ENCODE results near the gene GALR3. TPM values are rescaled to one million over a fixed set of nuclear protein-coding genes. Genes with fewer than 3 reads are reported as not detected.

GALR3 gene
- total RNA-seq, 1 donor from 2014 or later: not detected

DNA sequence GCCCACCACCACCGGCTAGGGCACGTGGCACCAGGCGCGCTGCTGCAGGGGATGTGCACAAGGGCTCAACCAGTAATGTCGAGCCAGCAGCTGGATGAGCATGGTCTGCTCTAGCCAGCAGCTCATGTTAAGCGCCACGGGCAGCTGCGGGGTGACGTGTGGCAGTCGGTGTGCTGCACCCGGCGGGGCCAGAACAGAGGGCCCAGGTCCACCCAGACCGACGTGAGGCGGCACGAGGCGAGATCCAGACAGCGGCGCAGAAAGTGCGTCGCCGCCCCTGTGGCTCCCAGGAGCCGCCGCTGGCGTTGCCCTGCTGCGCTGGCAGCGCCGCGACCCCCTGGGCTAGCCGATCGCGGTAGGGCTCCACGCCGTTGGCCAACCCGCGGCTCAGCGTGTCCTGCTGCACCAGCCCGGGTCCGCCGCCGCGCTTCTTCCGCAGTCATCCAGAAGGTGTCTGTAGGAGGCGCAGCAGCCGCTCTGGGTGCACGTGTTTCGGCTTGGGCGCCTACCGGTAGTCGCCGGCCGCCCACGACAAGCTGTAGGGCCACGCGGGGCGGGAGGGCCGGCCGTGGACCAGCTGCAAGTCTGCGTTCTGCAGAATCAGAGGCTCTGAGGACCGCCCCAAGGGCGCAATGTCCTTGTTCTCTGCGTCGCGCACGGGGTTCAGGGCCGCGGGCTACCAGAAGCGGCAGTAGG, 4.6 kb upstream of the GALR3 start:
- peaks cover 7% of the 10 kb centered on the region for H3K36me3 Mint-ChIP-seq (ENCODE audit: low read depth)
- peaks cover 12% of the 10 kb centered on the region for H3K4me1 Mint-ChIP-seq (ENCODE audit: low read depth)
- no peaks in the 10 kb centered on the region for H3K9me3 Mint-ChIP-seq
- DNase-seq (ENCODE audit: low spot score): peak; percentile 65
- peaks cover 31% of the 10 kb centered on the region for H3K27me3 Mint-ChIP-seq (ENCODE audit: insufficient read depth)
- peak overlapping the region; percentile 60 for H3K4me3 Mint-ChIP-seq
- H3K27ac Mint-ChIP-seq: no peak overlapping the region
- intact Hi-C loops (cut with micrococcal nuclease): loop anchor here (1.0 kb wide), 1 partner anchor 11 kb away; the partner anchor contains the start of gene GCAT

DNA sequence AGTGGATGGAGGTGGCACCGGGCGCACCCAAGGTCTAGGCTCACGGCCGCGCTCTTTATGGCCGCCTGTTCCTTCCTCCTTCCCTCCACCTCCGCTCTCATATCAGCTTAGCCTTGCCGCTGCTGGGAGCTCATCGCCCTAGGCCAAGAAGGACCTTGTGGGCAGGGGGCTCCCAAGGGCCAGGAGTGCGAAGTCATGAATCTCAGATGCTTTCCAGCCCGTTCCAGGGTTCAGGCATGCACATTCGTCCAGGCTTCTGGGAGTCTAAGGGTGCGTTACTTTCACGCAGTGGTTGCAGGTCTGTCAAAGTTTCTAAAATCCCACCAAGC, 4.1 kb upstream of the GALR3 start:
- intact Hi-C loops (cut with micrococcal nuclease): no loop called here
- Mint-ChIP-seq H3K9me3 (no peaks in the 10 kb centered on the region), H3K4me1 (ENCODE audit: low read depth) (peaks cover 12% of the 10 kb centered on the region), H3K27ac (no peak overlapping the region), H3K4me3 (peak overlapping the region; percentile 60), H3K36me3 (ENCODE audit: low read depth) (peaks cover 7% of the 10 kb centered on the region), H3K27me3 (ENCODE audit: insufficient read depth) (peaks cover 34% of the 10 kb centered on the region)
- no peak for DNase-seq (ENCODE audit: low spot score)

DNA sequence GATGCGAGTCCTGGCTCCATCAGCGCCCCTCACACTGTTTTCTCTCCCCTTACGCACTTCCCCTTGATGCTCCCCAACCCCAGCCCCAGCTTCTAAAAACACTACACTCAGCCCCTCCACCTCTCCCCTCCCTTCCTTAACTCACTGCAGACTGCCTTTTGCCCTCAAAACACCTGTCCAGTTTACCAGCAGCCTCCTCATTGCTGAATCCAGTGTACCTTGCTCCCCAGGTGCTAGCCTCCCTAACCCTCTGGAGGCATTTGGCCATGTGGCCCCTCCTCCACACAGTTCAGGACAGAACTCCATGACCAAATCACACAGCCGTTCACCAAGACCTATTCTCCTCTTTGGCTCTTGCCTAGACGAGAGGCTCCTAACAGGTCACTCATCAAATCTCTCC, 2.8 kb upstream of the GALR3 start:
- no peak overlapping the region for H3K27ac Mint-ChIP-seq
- H3K9me3 Mint-ChIP-seq: no peaks in the 10 kb centered on the region
- peaks cover 12% of the 10 kb centered on the region for H3K4me1 Mint-ChIP-seq (ENCODE audit: low read depth)
- H3K27me3 Mint-ChIP-seq (ENCODE audit: insufficient read depth): peaks cover 37% of the 10 kb centered on the region
- no peak overlapping the region for H3K4me3 Mint-ChIP-seq
- no peak for DNase-seq (ENCODE audit: low spot score)
- H3K36me3 Mint-ChIP-seq (ENCODE audit: low read depth): peaks cover 7% of the 10 kb centered on the region
- intact Hi-C loops (cut with micrococcal nuclease): no loop called here

DNA sequence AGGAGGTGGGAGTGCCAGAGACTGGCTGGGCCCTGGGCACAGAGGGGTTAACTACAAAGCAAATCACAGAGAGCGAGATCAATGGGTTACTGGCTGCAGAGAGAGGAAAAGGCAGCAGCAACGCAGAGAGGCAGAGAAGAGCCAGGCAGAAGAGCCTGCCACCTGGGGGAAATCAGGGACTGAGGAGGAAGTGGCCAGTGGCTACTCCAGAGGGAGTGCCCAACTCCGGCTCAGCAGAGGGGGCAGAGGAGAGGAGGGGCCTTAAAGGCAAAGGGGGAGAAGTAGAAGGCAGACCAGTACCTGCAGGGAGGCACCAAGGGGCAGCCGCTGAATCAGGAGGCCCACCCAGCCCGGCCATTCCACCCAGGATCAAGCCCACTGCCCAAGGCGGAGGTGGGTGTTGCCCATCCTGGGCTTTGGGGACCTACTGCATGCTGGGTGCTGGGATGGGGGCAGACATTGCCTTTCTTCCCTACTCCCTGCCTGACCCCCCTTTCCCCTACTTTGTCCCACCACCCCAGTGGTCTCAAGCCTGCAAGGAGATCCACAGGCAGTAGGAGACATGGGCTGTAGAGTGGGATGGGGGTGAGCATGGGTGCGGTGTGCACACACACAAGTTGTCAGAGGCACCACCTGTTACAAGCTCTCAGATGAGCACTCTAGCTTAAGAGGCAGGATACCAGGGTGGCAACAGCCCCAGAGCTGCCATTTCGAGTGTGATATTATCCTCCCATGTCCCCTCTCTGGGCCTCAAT, 926 bp upstream of the GALR3 start:
- no peaks in the 10 kb centered on the region for H3K9me3 Mint-ChIP-seq
- H3K4me1 Mint-ChIP-seq (ENCODE audit: low read depth): peaks cover 11% of the 10 kb centered on the region
- no peak overlapping the region for H3K27ac Mint-ChIP-seq
- H3K36me3 Mint-ChIP-seq (ENCODE audit: low read depth): peaks cover 6% of the 10 kb centered on the region
- H3K4me3 Mint-ChIP-seq: peak overlapping the region; percentile 53
- peaks cover 37% of the 10 kb centered on the region for H3K27me3 Mint-ChIP-seq (ENCODE audit: insufficient read depth)
- intact Hi-C loops (cut with micrococcal nuclease): no loop called here
- DNase-seq (ENCODE audit: low spot score): no peak

DNA sequence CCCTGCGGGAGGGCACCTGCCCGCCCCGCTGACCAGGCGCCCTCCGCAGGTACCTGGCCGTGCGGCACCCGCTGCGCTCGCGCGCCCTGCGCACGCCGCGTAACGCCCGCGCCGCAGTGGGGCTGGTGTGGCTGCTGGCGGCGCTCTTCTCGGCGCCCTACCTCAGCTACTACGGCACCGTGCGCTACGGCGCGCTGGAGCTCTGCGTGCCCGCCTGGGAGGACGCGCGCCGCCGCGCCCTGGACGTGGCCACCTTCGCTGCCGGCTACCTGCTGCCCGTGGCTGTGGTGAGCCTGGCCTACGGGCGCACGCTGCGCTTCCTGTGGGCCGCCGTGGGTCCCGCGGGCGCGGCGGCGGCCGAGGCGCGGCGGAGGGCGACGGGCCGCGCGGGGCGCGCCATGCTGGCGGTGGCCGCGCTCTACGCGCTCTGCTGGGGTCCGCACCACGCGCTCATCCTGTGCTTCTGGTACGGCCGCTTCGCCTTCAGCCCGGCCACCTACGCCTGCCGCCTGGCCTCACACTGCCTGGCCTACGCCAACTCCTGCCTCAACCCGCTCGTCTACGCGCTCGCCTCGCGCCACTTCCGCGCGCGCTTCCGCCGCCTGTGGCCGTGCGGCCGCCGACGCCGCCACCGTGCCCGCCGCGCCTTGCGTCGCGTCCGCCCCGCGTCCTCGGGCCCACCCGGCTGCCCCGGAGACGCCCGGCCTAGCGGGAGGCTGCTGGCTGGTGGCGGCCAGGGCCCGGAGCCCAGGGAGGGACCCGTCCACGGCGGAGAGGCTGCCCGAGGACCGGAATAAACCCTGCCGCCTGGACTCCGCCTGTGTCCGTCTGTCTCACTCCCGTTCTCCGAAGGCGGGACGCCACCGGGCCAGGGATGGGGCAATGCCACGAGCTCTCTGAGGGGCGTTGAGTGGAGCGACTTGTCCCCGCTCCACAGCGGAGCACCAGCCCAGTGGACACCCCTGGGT, 1.8 kb downstream of the GALR3 start:
- Mint-ChIP-seq H3K4me1 (ENCODE audit: low read depth) (no peaks in the 10 kb centered on the region), H3K27ac (no peak overlapping the region), H3K9me3 (no peaks in the 10 kb centered on the region), H3K4me3 (peak overlapping the region; percentile 72), H3K36me3 (ENCODE audit: low read depth) (peaks cover 8% of the 10 kb centered on the region), H3K27me3 (ENCODE audit: insufficient read depth) (peaks cover 24% of the 10 kb centered on the region)
- intact Hi-C loops (cut with micrococcal nuclease): no loop called here
- DNase-seq (ENCODE audit: low spot score): no peak

DNA sequence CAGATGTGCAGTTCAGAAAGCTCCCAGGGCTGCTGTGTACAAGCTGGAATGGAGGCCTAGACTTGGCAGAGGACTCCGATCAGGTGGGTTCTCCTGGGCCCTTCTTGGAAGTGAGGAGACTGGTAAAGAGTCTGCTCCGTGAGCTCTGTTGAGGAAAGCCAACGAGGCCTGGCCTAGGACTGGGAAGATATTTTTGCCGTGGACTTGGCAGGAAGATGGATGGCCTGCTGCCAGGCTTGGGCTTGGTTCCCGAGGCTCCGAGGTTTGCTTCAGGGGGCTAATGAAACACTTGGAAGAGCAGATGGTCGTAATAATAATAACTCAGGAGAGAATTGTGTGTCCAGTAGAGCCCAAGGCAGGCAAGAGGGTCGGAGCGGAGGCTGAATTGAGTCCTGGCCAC, 3.9 kb downstream of the GALR3 start:
- Mint-ChIP-seq H3K4me1 (ENCODE audit: low read depth) (no peaks in the 10 kb centered on the region), H3K36me3 (ENCODE audit: low read depth) (peaks cover 11% of the 10 kb centered on the region), H3K9me3 (no peaks in the 10 kb centered on the region), H3K27me3 (ENCODE audit: insufficient read depth) (peaks cover 11% of the 10 kb centered on the region), H3K4me3 (no peak overlapping the region), H3K27ac (no peak overlapping the region)
- DNase-seq (ENCODE audit: low spot score): no peak
- intact Hi-C loops (cut with micrococcal nuclease): no loop called here

DNA sequence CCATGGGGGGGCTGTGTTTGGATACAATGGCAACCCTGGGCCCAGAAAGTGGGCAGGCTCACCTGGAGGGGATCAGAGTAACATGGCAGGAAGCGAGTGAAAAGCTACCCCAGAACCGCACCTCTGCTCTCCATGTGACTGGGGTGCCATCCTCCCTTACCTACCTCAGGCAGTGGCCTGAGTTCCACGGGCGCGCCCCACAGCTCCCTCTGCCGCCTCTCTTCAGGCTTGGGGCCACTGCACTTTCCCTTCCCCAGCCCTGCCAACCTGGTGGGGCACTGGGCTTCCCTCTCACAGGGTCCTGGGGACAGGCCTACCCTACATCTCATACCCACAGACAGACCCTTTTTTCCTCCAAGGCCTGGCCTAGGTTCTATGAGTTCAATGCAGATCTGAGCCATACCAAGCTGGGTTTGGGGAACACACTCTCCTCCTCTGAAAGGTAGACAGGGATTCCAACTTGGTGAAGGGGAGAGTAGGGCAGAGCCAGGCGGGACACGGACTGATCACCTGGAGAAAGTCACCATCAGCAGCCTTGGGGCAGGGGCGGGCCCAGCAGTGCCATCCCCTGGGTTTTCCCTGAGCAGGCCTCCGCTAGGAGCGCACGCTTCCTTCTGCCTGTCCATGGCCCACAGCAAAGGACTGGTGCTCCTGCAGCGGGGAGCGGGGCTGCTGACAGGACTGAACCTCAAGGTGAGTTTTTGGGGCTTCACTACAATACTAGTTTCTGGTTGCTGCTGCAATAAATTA, 7.1 kb downstream of the GALR3 start:
- intact Hi-C loops (cut with micrococcal nuclease): no loop called here
- no peak overlapping the region for H3K27ac Mint-ChIP-seq
- no peak for DNase-seq (ENCODE audit: low spot score)

DNA sequence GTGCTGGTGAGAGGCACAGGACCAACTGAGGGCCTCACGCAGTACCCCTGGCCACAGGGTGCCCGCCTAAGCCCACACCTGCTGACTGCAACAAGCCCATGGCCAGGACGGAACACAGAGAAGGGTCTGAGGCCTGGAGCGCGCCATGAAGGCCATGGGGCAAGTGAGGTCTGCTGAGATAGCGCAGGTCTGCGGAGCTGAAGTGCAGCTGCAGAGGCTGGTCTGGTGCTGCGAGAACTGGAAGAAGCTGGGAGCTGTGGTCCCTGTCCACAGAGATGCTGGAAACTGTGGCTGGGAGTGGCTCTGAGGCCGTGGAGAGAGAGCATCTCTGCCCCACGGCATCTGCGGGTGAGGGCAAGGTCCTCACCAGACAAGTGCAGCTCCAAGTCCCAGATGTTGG, 8.3 kb downstream of the GALR3 start:
- H3K4me3 Mint-ChIP-seq: no peak overlapping the region
- intact Hi-C loops (cut with micrococcal nuclease): no loop called here
- H3K9me3 Mint-ChIP-seq: no peaks in the 10 kb centered on the region
- no peaks in the 10 kb centered on the region for H3K4me1 Mint-ChIP-seq (ENCODE audit: low read depth)
- H3K27ac Mint-ChIP-seq: no peak overlapping the region
- H3K36me3 Mint-ChIP-seq (ENCODE audit: low read depth): peaks cover 15% of the 10 kb centered on the region
- no peaks in the 10 kb centered on the region for H3K27me3 Mint-ChIP-seq (ENCODE audit: insufficient read depth)
- DNase-seq (ENCODE audit: low spot score): no peak

More for the DNA sequence above, 7.1 kb downstream of the GALR3 start:
- Mint-ChIP-seq H3K4me1 (ENCODE audit: low read depth) (no peaks in the 10 kb centered on the region), H3K9me3 (no peaks in the 10 kb centered on the region), H3K4me3 (no peak overlapping the region), H3K36me3 (ENCODE audit: low read depth) (peaks cover 15% of the 10 kb centered on the region), H3K27me3 (ENCODE audit: insufficient read depth) (no peaks in the 10 kb centered on the region)

DNA sequence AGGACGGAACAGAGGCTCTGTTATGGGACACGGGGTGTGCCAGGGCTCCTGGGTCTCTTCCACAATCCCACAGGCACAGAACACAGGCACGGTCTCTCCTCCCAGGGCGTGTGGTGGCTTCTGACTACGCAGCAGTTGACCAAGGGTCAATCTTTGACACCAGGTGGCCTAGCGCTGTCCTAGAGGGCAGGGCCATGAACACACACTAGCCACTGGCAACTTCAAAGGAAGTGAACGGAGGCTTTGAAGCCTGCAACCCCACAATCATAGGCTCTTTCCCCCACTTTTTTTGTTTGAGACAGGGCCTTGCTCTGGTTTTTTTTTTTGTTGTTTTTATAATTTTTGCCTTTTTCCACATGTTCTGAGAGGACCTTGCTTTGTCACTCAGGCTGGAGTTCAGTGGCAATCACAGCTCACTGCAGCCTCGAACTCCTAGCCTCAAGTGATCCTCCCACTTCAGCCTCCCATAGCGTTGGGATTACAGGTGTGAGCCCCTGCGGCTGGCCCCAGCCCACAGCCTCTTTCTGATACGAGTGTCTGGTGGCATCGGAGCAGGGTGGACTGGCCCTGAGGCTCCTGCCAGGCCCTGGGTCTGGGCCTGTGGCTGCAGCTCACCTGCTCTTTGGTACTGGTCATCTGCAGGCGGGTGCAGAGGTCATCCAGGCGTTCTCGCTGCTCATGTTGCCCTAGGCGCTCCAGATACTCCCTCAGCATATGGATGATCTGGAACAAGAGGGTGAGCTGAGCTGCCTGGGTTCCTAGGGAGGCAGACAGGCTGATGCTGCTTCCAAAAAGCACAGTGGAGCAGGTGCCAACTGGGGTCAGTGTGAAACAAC, 9.1 kb downstream of the GALR3 start:
- Mint-ChIP-seq H3K4me1 (ENCODE audit: low read depth) (no peaks in the 10 kb centered on the region), H3K9me3 (no peaks in the 10 kb centered on the region), H3K27ac (no peak overlapping the region), H3K27me3 (ENCODE audit: insufficient read depth) (no peaks in the 10 kb centered on the region), H3K4me3 (no peak overlapping the region), H3K36me3 (ENCODE audit: low read depth) (peaks cover 16% of the 10 kb centered on the region)
- no peak for DNase-seq (ENCODE audit: low spot score)
- intact Hi-C loops (cut with micrococcal nuclease): no loop called here

DNA sequence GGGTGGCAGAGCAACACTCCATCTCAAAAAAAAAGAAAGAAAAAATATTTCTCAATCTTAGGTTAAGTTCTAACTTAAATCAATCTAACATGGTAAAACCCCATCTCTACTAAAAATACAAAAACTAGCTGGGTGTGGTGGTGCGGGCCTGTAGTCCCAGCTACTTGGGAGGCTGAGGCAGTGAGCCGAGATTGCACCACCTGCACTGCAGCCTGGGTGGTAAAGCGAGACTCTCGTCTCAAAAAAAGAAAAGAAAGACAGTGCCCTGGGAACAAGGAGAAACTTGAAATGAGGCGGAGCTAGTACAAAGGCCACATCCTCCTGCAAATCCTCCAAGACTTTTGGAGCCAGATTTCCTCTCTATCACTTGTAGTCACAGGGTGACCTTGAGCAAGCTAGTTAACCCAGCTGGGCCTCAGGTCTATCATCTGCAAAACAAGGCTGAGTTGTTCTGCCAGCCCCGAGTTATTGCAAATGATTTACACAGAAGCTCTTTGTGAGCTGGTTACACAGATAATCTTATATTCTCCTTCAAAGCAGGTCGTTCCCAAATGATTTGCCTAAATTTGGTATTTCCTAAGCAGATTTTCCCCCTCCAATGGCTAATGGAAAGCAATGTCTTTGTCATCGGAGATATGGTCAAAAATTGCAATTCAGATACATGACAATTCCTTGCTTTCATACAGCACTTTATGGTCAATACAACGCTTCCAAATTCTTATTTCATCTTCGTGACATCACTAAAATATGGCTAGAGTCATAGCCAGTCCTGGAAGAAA, 19.0 kb downstream of the GALR3 start:
- intact Hi-C loops (cut with micrococcal nuclease): loop anchor here (5.0 kb wide), 1 partner anchor 1315 kb away; the partner anchor contains the start of gene EIF3D
- Mint-ChIP-seq H3K4me3 (peak overlapping the region; percentile 78), H3K36me3 (ENCODE audit: low read depth) (peaks cover 17% of the 10 kb centered on the region), H3K9me3 (no peaks in the 10 kb centered on the region), H3K27me3 (ENCODE audit: insufficient read depth) (no peaks in the 10 kb centered on the region), H3K4me1 (ENCODE audit: low read depth) (peaks cover 10% of the 10 kb centered on the region), H3K27ac (peak overlapping the region; percentile 40)
- no peak for DNase-seq (ENCODE audit: low spot score)

DNA sequence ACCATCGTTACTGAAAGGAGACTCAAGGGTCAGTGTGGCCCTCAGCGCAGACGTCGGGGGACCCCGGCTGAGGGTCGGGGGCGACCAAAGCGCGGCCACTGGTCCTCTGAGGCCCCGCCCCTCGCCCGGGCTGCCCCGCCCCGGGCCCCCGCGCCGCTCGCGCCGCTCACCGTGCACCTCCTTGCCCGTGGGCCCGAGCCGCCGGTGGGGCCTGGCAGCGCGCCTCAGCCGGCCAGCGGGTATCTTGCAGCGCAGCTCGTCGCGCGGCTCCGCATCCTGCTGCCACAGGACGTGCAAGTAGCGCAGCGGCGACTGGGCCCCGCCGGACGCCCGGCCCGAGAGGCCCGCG, 20.5 kb downstream of the GALR3 start:
- peak overlapping the region; percentile 95 for H3K27ac Mint-ChIP-seq
- H3K4me3 Mint-ChIP-seq: peak overlapping the region; percentile 90
- peaks cover 23% of the 10 kb centered on the region for H3K4me1 Mint-ChIP-seq (ENCODE audit: low read depth)
- H3K9me3 Mint-ChIP-seq: no peaks in the 10 kb centered on the region
- no peak for DNase-seq (ENCODE audit: low spot score)
- intact Hi-C loops (cut with micrococcal nuclease): loop anchor here (1.0 to 5.0 kb wide), 5 partner anchors 26 to 1316 kb away; partner anchors contain the start of genes EIF3D, GCAT and GGA1
- H3K27me3 Mint-ChIP-seq (ENCODE audit: insufficient read depth): no peaks in the 10 kb centered on the region
- peaks cover 18% of the 10 kb centered on the region for H3K36me3 Mint-ChIP-seq (ENCODE audit: low read depth)
